22Rv1 (cell line): ENCODE data around the gene KLF17.
"Not testable (repeated sequence)": the region's sequence is repeated elsewhere in the genome, so short reads cannot be mapped to it uniquely, and the experiment has no call there.

Experiments used
- H3K27ac ChIP-seq: fragments of 450-650 bp; 2 replicates; pipeline ENCODE4 v1.5.1; 2017
- ZFX ChIP-seq: fragments of 450-650 bp; IDR thresholded peaks from 2 replicates; pipeline ENCODE4 v1.6.1; 2017; ENCODE audit warnings: antibody characterized with exemption, borderline replicate concordance
- TF ChIP-seq, protein P1 (sequence below): fragments of 450-650 bp; IDR thresholded peaks from 2 replicates; pipeline ENCODE4 v1.5.1; 2017; ENCODE audit warnings: mild to moderate bottlenecking

KLF17 gene

DNA sequence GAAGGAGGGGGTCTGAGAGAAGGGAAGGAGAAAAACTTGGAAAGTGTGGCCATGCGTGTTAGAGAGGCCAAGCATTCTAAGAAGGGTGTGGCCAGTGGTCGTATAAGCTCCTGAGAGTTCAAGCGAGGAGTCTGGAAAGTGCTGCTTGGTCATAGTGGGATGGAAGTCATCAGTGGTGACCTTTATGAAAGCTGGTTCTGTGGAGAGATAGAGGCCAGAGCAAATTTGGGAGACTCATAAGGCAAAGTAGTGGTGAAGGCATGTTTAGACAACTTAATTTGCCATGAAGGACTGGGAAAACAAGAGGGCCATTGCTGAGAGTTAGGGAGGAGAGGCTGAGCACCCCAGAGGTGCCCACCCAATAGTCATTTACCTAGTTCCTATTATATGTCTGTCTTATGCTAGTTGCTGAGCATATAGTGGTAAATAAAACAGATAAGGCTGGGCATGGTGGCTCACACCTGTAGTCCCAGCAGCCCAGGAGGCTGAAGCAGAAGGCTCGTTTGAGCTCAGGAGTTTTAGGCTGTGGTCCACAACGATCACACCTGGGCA lies 1.9 kb downstream of the KLF17 start:
- no peak overlapping the region for H3K27ac ChIP-seq
- no peak for TF ChIP-seq ZFX
- TF ChIP-seq, protein P1, sequence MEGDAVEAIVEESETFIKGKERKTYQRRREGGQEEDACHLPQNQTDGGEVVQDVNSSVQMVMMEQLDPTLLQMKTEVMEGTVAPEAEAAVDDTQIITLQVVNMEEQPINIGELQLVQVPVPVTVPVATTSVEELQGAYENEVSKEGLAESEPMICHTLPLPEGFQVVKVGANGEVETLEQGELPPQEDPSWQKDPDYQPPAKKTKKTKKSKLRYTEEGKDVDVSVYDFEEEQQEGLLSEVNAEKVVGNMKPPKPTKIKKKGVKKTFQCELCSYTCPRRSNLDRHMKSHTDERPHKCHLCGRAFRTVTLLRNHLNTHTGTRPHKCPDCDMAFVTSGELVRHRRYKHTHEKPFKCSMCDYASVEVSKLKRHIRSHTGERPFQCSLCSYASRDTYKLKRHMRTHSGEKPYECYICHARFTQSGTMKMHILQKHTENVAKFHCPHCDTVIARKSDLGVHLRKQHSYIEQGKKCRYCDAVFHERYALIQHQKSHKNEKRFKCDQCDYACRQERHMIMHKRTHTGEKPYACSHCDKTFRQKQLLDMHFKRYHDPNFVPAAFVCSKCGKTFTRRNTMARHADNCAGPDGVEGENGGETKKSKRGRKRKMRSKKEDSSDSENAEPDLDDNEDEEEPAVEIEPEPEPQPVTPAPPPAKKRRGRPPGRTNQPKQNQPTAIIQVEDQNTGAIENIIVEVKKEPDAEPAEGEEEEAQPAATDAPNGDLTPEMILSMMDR = no peak

DNA sequence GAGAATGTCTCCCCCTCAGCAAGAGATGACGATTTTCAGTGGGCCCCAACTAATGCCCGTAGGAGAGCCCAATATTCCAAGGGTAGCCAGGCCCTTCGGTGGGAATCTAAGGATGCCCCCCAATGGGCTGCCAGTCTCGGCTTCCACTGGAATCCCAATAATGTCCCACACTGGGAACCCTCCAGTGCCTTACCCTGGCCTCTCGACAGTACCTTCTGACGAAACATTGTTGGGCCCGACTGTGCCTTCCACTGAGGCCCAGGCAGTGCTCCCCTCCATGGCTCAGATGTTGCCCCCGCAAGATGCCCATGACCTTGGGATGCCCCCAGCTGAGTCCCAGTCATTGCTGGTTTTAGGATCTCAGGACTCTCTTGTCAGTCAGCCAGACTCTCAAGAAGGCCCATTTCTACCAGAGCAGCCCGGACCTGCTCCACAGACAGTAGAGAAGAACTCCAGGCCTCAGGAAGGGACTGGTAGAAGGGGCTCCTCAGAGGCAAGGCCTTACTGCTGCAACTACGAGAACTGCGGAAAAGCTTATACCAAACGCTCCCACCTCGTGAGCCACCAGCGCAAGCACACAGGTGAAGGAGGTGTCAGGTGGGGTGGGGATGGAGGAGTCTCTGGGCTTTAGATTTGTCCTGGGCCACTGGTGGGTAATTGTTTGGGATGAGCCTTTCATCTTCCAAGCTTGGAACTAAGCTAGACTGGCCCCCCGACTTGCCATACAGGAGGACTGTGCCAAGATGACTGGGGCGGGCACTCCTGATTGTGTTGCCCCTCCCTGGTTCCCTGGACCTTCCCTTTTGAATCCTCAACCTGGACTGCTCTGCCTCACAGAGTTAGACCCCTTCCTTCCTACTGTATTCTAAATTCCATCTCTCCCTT lies 11.2 kb downstream of the KLF17 start:
- H3K27ac ChIP-seq = no peak overlapping the region
- TF ChIP-seq, protein P1 = no peak
- TF ChIP-seq ZFX = no peak

DNA sequence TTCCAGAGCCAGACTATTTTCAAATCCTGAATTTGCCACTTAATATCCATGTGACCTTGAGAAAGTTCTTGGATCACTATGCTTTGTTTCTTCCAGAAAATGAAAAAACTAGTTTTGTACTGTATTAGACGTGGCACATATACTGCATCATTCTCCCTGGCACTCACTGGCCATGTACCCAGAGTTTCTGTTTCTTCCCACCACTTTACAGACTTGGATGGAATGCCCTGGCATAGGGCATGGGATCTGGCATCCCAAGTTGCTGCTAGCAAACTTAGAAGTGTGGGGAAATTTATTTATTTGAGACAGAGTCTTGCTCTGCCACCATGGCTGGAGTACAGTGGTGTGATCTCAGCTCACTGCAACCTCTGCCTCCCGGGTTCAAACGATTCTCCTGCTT lies 12.8 kb downstream of the KLF17 start:
- TF ChIP-seq, protein P1 = no peak
- TF ChIP-seq ZFX = no peak
- no peak overlapping the region for H3K27ac ChIP-seq

DNA sequence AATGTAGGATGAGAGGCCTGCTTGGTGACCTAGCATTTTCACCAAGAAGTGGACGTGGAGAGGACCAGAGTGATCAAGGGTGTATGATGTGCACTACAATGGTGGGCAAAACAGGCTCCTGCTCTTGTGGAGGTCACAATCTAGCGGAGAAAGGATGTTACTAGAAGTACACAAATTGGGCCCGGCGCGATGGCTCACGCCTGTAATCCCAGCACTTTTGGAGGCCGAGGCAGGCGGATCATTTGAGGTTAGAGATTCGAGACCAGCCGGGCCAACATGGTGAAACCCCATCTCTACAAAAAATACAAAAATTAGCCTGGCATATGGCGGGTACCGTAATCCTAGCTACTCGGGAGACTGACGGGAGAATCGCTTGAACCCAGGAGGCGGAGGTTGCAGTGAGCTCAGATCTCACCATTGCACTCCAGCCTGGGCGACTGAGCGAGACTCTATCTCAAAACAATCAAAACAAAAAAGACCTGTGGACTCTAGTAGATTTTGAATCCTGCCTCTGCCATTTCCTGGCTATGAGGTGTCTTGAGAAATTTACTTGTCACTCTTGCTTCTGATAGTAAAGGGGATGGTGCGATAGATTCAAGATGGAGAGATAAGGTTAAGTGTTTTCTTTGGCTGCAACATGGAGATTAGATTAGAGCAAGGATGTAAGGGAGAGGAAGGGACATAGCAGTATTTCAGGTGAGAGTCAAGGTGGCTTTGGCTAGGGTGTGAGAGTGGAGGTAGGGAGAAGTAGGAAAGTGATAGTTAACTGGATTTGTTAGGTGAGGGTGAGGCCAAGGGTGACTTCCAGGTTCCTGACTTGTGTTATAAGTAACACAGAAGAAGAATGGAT lies 15.7 kb downstream of the KLF17 start:
- TF ChIP-seq, protein P1 = no peak
- TF ChIP-seq ZFX = no peak
- H3K27ac ChIP-seq = no peak overlapping the region

DNA sequence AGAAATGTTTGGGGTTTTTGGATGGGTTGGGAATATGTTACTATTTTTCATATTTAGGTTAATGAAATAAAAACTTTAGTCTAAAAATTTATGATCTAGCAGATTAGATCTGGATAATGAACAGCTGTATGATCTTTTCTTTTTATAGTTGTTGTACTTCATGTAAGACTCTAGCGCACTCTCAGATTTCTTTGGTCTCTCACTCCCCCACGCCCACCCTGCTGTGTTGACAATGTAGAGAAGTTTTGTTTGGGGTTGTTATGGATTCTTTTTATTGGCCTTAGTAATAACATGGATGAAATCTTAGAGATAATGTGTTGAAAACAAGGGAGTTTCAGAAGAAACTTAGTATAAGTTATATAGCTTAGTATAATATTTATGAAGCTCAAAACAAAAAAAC lies 17.3 kb downstream of the KLF17 start:
- TF ChIP-seq ZFX = no peak
- TF ChIP-seq, protein P1 = no peak
- no peak overlapping the region for H3K27ac ChIP-seq

DNA sequence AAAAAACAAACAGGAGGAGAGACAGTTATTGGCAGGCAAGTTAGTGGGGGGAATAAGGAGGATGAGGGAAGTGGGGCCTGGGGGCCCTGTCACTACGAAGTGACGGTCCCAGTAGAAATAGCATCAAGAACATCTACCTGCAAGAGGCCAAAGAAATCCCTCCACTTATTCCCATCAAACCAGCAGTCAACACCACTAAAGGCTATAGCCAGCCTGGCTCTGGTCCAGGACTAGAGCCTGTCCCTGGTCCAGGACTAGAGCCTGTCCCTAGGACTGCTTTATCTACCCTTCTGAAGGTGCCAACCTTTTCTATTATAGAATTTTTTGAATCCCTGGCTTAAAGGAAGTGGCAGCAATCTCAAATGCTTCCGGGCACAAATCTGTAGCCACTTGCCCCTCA lies 19.6 kb downstream of the KLF17 start:
- H3K27ac ChIP-seq = no peak overlapping the region
- TF ChIP-seq, protein P1 = no peak
- TF ChIP-seq ZFX = no peak

DNA sequence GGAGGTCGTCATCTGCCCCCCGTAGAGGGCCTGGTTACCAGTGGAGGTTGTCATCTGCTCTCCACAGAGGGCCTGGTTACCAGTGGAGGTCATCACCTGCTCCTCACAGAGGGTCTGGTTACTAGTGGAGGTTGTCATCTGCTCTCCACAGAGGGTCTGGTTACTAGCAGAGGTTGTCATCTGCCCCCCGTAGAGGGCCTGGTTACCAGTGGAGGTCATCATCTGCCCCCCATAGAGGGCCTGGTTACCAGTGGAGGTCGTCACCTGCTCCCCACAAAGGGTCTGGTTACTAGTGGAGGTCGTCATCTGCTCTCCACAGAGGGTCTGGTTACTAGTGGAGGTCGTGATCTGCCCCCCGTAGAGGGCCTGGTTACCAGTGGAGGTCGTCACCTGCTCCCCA lies 20.9 kb downstream of the KLF17 start:
- H3K27ac ChIP-seq = not testable (repeated sequence)
